HuH-7.5 (cell line): ENCODE data around the gene STK39.
"Not testable (repeated sequence)": the region's sequence is repeated elsewhere in the genome, so short reads cannot be mapped to it uniquely, and the experiment has no call there.

Experiments
- DNase-seq: peaks from one replicate; pipeline ENCODE4 v3.0.0; 2011; ENCODE audit warnings: low spot score

Gene STK39

GRCh38 chr2:168085801-168086361, 161.5 kb downstream of the STK39 start:
- DNase-seq = no peak

- no peak for DNase-seq
Measured at GRCh38 chr2:168084288-168084687, 163.1 kb downstream of the STK39 start.

DNA sequence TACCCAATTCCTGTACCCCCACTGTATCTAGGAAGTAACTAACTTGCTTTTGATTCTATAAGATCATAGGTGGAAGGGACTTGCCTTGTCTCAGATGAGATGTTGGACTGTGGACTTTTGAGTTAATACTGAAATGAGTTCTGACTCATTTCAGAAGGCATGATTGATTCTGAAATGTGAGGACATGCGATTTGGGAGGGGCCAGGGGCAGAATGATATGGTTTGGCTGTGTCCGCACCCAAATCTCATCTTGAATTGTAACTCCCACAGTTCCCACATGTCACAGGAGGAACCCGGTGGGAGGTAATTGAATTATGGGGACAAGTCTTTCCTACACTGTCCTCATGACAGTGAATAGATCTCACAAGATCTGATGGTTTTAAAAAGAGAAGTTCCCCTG, 165.9 kb downstream of the STK39 start:
- not testable (repeated sequence) for DNase-seq

DNA sequence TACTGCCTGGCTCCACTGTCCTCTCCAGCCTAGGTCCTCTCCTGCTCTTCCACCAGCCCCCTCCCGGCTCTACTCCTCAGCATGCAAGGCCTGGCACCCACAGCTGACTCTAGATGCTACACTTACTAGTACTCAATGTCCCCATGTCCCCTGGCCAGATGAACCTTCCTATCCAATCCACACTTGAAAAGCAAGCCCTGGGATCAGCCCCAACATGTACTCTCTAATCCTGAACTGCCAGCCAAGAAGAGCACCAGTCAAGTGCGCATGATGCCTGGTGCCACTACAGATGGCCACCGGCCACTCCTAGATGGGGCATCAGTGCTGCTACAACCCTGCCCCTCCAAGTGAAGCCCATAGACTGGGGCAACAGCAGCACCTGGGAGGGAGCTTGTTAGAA, 168.2 kb downstream of the STK39 start:
- no peak for DNase-seq

- DNase-seq = no peak
Measured at GRCh38 chr2:168076731-168077130, 170.7 kb downstream of the STK39 start.

- DNase-seq = no peak
Measured at GRCh38 chr2:168075446-168075845, 171.9 kb downstream of the STK39 start.

GRCh38 chr2:168072626-168073303, 174.6 kb downstream of the STK39 start:
- no peak for DNase-seq

GRCh38 chr2:168064011-168064998, 183.1 kb downstream of the STK39 start:
- no peak for DNase-seq

- no peak for DNase-seq
Measured at GRCh38 chr2:168062936-168063335, 184.5 kb downstream of the STK39 start.

DNA sequence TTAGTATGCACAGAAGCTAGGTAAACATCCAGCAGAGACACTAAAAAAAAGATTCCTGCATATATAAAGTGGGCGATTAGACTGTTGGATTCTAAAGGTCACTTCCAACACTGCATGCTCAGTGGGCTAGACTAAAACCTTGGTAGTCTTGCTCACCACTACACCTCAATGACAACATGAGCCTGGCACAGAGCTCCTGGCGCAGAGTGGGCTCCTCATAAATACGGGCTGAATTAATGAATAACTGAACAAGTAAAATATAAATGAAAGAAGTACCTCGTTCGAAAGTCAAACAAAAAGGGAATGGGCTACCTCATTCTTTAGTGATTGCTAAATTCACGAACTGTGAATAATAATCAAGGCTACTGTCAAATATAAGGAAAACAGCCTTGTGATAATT, 185.3 kb downstream of the STK39 start:
- no peak for DNase-seq

GRCh38 chr2:168060986-168061750, 186.2 kb downstream of the STK39 start:
- DNase-seq = no peak

DNA sequence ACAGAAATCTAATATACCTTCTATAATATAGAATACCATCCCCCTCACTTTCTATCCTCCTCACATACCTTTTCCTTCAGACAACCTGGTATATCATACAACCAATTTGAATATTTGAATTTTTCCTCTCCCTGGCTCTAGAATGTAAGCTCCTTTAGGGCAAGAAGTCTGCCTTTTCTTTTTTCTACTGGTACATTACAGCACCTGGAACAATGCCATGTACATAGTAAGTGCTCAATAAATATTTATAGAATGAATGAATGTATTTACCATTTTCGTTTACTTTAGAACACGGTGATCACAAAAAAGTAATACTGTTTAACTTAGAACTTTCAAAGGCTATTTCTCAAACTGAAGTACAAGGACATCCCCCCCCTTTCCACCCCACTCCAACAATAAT, 187.6 kb downstream of the STK39 start:
- no peak for DNase-seq

DNA sequence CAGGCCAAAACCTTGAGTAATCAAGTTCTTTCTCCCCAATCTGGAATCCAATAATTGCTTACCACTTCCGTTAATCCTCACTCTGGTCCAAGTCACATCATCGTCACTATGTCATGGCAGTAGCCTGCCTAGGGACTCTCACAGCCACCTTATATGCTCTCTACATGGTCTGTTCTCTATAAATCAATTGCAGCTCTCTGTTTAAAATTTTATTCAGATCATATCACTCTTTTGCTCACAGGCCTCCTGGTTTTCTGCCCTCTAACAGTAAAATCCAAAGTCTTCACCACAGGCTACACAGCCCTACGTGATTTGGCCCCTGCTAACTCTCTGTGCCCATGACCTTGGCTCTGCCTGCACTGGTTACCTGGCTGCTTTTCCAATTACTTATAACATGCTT, 188.7 kb downstream of the STK39 start:
- no peak for DNase-seq

GRCh38 chr2:168056242-168056787, 191.1 kb downstream of the STK39 start:
- DNase-seq = no peak

GRCh38 chr2:168054657-168055056, 192.7 kb downstream of the STK39 start:
- DNase-seq = no peak

GRCh38 chr2:168053676-168054075, 193.7 kb downstream of the STK39 start:
- no peak for DNase-seq

- no peak for DNase-seq
Measured at GRCh38 chr2:168052773-168053172, 194.6 kb downstream of the STK39 start.

- DNase-seq = no peak
Measured at GRCh38 chr2:168050377-168050776, 197.0 kb downstream of the STK39 start.

- no peak for DNase-seq
Measured at GRCh38 chr2:168049609-168050008, 197.8 kb downstream of the STK39 start.

GRCh38 chr2:168047091-168047690, 200.2 kb downstream of the STK39 start:
- DNase-seq = no peak

DNA sequence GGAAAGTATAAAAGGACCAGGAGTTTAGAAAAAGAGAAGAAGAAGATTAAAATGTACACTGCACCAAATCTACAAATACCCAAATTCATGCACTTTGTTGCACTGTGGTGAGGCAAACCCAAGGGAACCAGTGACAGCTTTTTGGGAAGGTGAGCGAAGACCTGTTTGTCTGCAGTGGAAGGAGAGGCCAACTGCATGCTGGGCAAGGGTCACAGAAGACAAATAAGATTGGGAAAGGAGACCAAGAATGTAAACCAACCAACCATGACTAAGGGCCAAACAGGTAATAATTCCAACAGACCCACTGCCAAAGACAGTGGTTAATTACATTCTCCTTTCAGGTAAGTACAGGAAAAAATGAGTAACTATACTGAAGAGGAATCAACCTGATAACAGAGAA, 202.8 kb downstream of the STK39 start:
- peak; percentile 32 for DNase-seq
